Neural progenitor cell (in vitro differentiated cells): ENCODE data around the gene IL1RAPL1. TPM values are rescaled to one million over a fixed set of nuclear protein-coding genes. Genes with fewer than 3 reads are reported as not detected.
A peak's percentile ranks its signal among the peaks of the same experiment; 100 is the strongest.

Experiments
- DNase-seq: peaks from one replicate; pipeline ENCODE4 v3.0.0-alpha.2; 2016; ENCODE audit warnings: low spot score
- H2AFZ ChIP-seq: fragments of 200-600 bp; sonication (generic); replicated peaks from 2 replicates; pipeline ENCODE4 v1.6.1; 2016; ENCODE audit warnings: antibody characterized with exemption
- H3F3A ChIP-seq: fragments of 200-600 bp; sonication (generic); 2 replicates; pipeline ENCODE4 v1.6.1; 2016; ENCODE audit warnings: antibody characterized with exemption, low read depth
- H3K27ac ChIP-seq: fragments of 200-600 bp; sonication (generic); 2 replicates; pipeline ENCODE4 v1.5.1; 2016; ENCODE audit warnings: mild to moderate bottlenecking
- H3K27me3 ChIP-seq: fragments of 200-600 bp; sonication (generic); 2 replicates; pipeline ENCODE4 v1.6.1; 2016; ENCODE audit warnings: mild to moderate bottlenecking, moderate library complexity
- H3K36me3 ChIP-seq: fragments of 200-600 bp; sonication (generic); 2 replicates; pipeline ENCODE4 v1.5.1; 2016
- H3K4me1 ChIP-seq: fragments of 200-600 bp; sonication (generic); 2 replicates; pipeline ENCODE4 v1.6.1; 2016; ENCODE audit warnings: mixed run types
- H3K4me2 ChIP-seq: fragments of 200-600 bp; sonication (generic); 2 replicates; pipeline ENCODE4 v1.6.1; 2016
- H3K4me3 ChIP-seq: fragments of 200-600 bp; sonication (generic); 2 replicates; pipeline ENCODE4 v1.5.1; 2016
- H3K79me2 ChIP-seq: fragments of 200-600 bp; sonication (generic); 2 replicates; pipeline ENCODE4 v1.6.1; 2016; ENCODE audit warnings: low read depth
- H3K9ac ChIP-seq: fragments of 200-600 bp; sonication (generic); 2 replicates; pipeline ENCODE4 v1.6.1; 2016
- H3K9me3 ChIP-seq: fragments of 200-600 bp; sonication (generic); 2 replicates; pipeline ENCODE4 v1.5.1; 2016; ENCODE audit warnings: low read depth
- H4K20me1 ChIP-seq: fragments of 200-600 bp; sonication (generic); 2 replicates; pipeline ENCODE4 v1.6.1; 2016; ENCODE audit warnings: low read depth
- H3K27ac Mint-ChIP-seq: 3 replicates; pipeline ENCODE4 v1.8.0; 2021; ENCODE audit warnings: mixed read lengths
- H3K27me3 Mint-ChIP-seq: 2 replicates; pipeline ENCODE4 v1.8.0; 2022; ENCODE audit warnings: low read depth, mild to moderate bottlenecking, inconsistent platforms, moderate library complexity, mixed read lengths; ENCODE audit not compliant: insufficient read depth
- H3K36me3 Mint-ChIP-seq: 3 replicates; pipeline ENCODE4 v1.8.0; 2021; ENCODE audit warnings: mixed read lengths
- H3K4me1 Mint-ChIP-seq: 3 replicates; pipeline ENCODE4 v1.8.0; 2021; ENCODE audit warnings: mixed read lengths
- H3K4me3 Mint-ChIP-seq: 3 replicates; pipeline ENCODE4 v1.8.0; 2021; ENCODE audit warnings: mild to moderate bottlenecking, moderate library complexity, mixed read lengths
- H3K9me3 Mint-ChIP-seq: 3 replicates; pipeline ENCODE4 v1.8.0; 2020; ENCODE audit warnings: mixed read lengths
- CTCF ChIP-seq: fragments of 200-600 bp; sonication (generic); IDR thresholded peaks from 2 replicates; pipeline ENCODE4 v1.5.1; 2017; ENCODE audit warnings: antibody characterized with exemption, mild to moderate bottlenecking
- EZH2 ChIP-seq: fragments of 200-600 bp; sonication (generic); IDR thresholded peaks from 2 replicates; pipeline ENCODE4 v1.6.1; 2017; ENCODE audit warnings: antibody characterized with exemption, mild to moderate bottlenecking, moderate library complexity
- EZH2phosphoT487 ChIP-seq: fragments of 200-600 bp; sonication (generic); IDR thresholded peaks from 2 replicates; pipeline ENCODE4 v1.6.1; 2017; ENCODE audit warnings: antibody characterized with exemption
- total RNA-seq: library from RNA; depleted of rRNA; stranded (reverse); fragments of >200 nt; gene quantifications from 2 replicates; pipeline ENCODE4 v1.2.3, GENCODE V29; 2015; ENCODE audit warnings: low replicate concordance

Gene IL1RAPL1
- total RNA-seq, 1 donor from 2014 or later = 13.4 TPM

- Mint-ChIP-seq H3K9me3 (no peaks in the 10 kb centered on the region), H3K4me3 (no peak overlapping the region), H3K4me1 (peaks cover 9% of the 10 kb centered on the region), H3K27me3 (no peaks in the 10 kb centered on the region), H3K27ac (no peak overlapping the region), H3K36me3 (no peaks in the 10 kb centered on the region)
- no peak for DNase-seq
- no peaks in the 10 kb centered on the region for H4K20me1 ChIP-seq
- H2AFZ ChIP-seq = no peak overlapping the region
- H3K4me3 ChIP-seq = no peak overlapping the region
- peaks cover 18% of the 10 kb centered on the region for H3K4me1 ChIP-seq
- H3K27me3 ChIP-seq = no peaks in the 10 kb centered on the region
- H3F3A ChIP-seq = peaks cover 12% of the 10 kb centered on the region
- TF ChIP-seq EZH2phosphoT487 (no peak), CTCF (no peak), EZH2 (no peak)
- H3K4me2 ChIP-seq = peak overlapping the region; percentile 54
- H3K27ac ChIP-seq = peak overlapping the region; percentile 79
- no peaks in the 10 kb centered on the region for H3K79me2 ChIP-seq
- H3K36me3 ChIP-seq = no peaks in the 10 kb centered on the region
- H3K9ac ChIP-seq = no peak overlapping the region
- peaks cover 5% of the 10 kb centered on the region for H3K9me3 ChIP-seq
Measured at GRCh38 chrX:29890646-29891200, 1303.5 kb downstream of the IL1RAPL1 start.

- H3K9me3 Mint-ChIP-seq = peaks cover 4% of the 10 kb centered on the region
- no peak overlapping the region for H3K27ac ChIP-seq
Measured at GRCh38 chrX:29902004-29902403, 1314.8 kb downstream of the IL1RAPL1 start.

GRCh38 chrX:29903360-29903759 lies 1316.1 kb downstream of the IL1RAPL1 start:
- Histone ChIP-seq H3K27ac (no peak overlapping the region), H3K4me1 (peaks cover 5% of the 10 kb centered on the region), H3K36me3 (no peaks in the 10 kb centered on the region), H3K27me3 (no peaks in the 10 kb centered on the region), H3K4me3 (no peak overlapping the region), H3K9me3 (no peaks in the 10 kb centered on the region), H3K4me2 (no peak overlapping the region), H3F3A (no peaks in the 10 kb centered on the region), H3K79me2 (no peaks in the 10 kb centered on the region), H2AFZ (no peak overlapping the region), H3K9ac (no peak overlapping the region), H4K20me1 (no peaks in the 10 kb centered on the region)
- no peaks in the 10 kb centered on the region for H3K4me1 Mint-ChIP-seq
- H3K4me3 Mint-ChIP-seq = no peak overlapping the region
- TF ChIP-seq EZH2phosphoT487 = no peak
- TF ChIP-seq CTCF = peak; percentile 43
- no peak for TF ChIP-seq EZH2
- H3K27me3 Mint-ChIP-seq = no peaks in the 10 kb centered on the region
- H3K36me3 Mint-ChIP-seq = no peaks in the 10 kb centered on the region
- H3K27ac Mint-ChIP-seq = no peak overlapping the region
- DNase-seq = no peak
- peaks cover 4% of the 10 kb centered on the region for H3K9me3 Mint-ChIP-seq

More at GRCh38 chrX:29902004-29902403, 1314.8 kb downstream of the IL1RAPL1 start:
- Histone ChIP-seq H3F3A (no peaks in the 10 kb centered on the region), H3K9ac (no peak overlapping the region), H3K4me1 (peaks cover 5% of the 10 kb centered on the region), H3K9me3 (no peaks in the 10 kb centered on the region), H3K4me2 (no peak overlapping the region), H3K36me3 (no peaks in the 10 kb centered on the region), H3K27me3 (no peaks in the 10 kb centered on the region), H2AFZ (no peak overlapping the region), H3K4me3 (no peak overlapping the region), H3K79me2 (no peaks in the 10 kb centered on the region), H4K20me1 (no peaks in the 10 kb centered on the region)
- no peaks in the 10 kb centered on the region for H3K36me3 Mint-ChIP-seq
- TF ChIP-seq EZH2 (no peak), EZH2phosphoT487 (no peak), CTCF (no peak)
- H3K27me3 Mint-ChIP-seq = no peaks in the 10 kb centered on the region
- H3K4me3 Mint-ChIP-seq = no peak overlapping the region
- no peak overlapping the region for H3K27ac Mint-ChIP-seq
- H3K4me1 Mint-ChIP-seq = no peaks in the 10 kb centered on the region
- DNase-seq = no peak
